Endodermal cell (in vitro differentiated cells): Measurements from ENCODE around the gene NOTCH2. TPM values are rescaled to one million over a fixed set of nuclear protein-coding genes. Genes with fewer than 3 reads are reported as not detected.

Experiments used
- DNase-seq: peaks from one replicate; pipeline ENCODE4 v3.0.0-alpha.2; 2017
- H3K27ac ChIP-seq: 2 replicates; pipeline ENCODE4 v1.5.1; 2013; ENCODE audit warnings: mild to moderate bottlenecking, low read depth, low read length, moderate library complexity
- H3K27me3 ChIP-seq: 2 replicates; pipeline ENCODE4 v1.6.1; 2013; ENCODE audit warnings: mild to moderate bottlenecking, low read length, moderate library complexity; ENCODE audit not compliant: insufficient read depth, control insufficient read depth, poor library complexity, severe bottlenecking
- H3K36me3 ChIP-seq: 2 replicates; pipeline ENCODE4 v1.7.0; 2013; ENCODE audit warnings: mild to moderate bottlenecking, low read length, moderate library complexity; ENCODE audit not compliant: control insufficient read depth, insufficient read depth
- H3K4me1 ChIP-seq: one replicate; pipeline ENCODE4 v1.7.0; 2013; ENCODE audit warnings: low read length; ENCODE audit not compliant: control insufficient read depth, insufficient read depth
- H3K4me3 ChIP-seq: 2 replicates; pipeline ENCODE4 v1.5.1; 2013; ENCODE audit warnings: mild to moderate bottlenecking, low read length, moderate library complexity
- H3K9ac ChIP-seq: 2 replicates; pipeline ENCODE4 v1.6.1; 2013; ENCODE audit warnings: mild to moderate bottlenecking, low read length, moderate library complexity; ENCODE audit not compliant: poor library complexity, severe bottlenecking; ENCODE audit errors: extremely low read depth
- H3K9me3 ChIP-seq: 2 replicates; pipeline ENCODE4 v1.6.1; 2013; ENCODE audit warnings: mild to moderate bottlenecking, low read length, moderate library complexity; ENCODE audit not compliant: control insufficient read depth
- H3K27ac Mint-ChIP-seq: 2 replicates; pipeline ENCODE4 v1.8.0; 2020; ENCODE audit warnings: mixed read lengths
- H3K27me3 Mint-ChIP-seq: 2 replicates; pipeline ENCODE4 v1.8.0; 2021; ENCODE audit warnings: mild to moderate bottlenecking, mixed read lengths; ENCODE audit not compliant: insufficient read depth
- H3K36me3 Mint-ChIP-seq: 2 replicates; pipeline ENCODE4 v1.8.0; 2020; ENCODE audit warnings: low read depth, mixed read lengths
- H3K4me1 Mint-ChIP-seq: 2 replicates; pipeline ENCODE4 v1.8.0; 2020; ENCODE audit warnings: mixed read lengths
- H3K4me3 Mint-ChIP-seq: 2 replicates; pipeline ENCODE4 v1.8.0; 2020; ENCODE audit warnings: mild to moderate bottlenecking, moderate library complexity, mixed read lengths
- H3K9me3 Mint-ChIP-seq: 2 replicates; pipeline ENCODE4 v1.8.0; 2020; ENCODE audit warnings: mild to moderate bottlenecking, mixed read lengths
- CTCF ChIP-seq: fragments of 200-600 bp; sonication (generic); conservative IDR thresholded peaks from 2 replicates; pipeline ENCODE4 v1.5.0; 2021; ENCODE audit warnings: antibody characterized with exemption, mild to moderate bottlenecking
- WGBS, 2 experiments: methylation state at CpG; one replicate each; pipeline versions ENCODE4 v1.1.5 to v1.1.7; 2013; ENCODE audit warnings: missing lambda C conversion rate in 2 of 2, mixed read lengths in 1 of 2; ENCODE audit not compliant: insufficient coverage in 1 of 2, insufficient read length in 1 of 2; 5-methylcytosine and 5-hydroxymethylcytosine counted together
- total RNA-seq, 2 donors: library from RNA; stranded (reverse); fragmentation: NEBNext Ultra II Directional in 1 of 2; extraction: Animal tissue kit (Norgen Biotek cat#: 25700) in 1 of 2; gene quantifications; 2 replicates in 1 of 2; 3 replicates in 1 of 2; pipeline ENCODE4 v1.2.1, GENCODE V29; 2021

NOTCH2 gene
- total RNA-seq, 2 donors from 2014 or later, result 79.0 to 88.3 TPM

DNA sequence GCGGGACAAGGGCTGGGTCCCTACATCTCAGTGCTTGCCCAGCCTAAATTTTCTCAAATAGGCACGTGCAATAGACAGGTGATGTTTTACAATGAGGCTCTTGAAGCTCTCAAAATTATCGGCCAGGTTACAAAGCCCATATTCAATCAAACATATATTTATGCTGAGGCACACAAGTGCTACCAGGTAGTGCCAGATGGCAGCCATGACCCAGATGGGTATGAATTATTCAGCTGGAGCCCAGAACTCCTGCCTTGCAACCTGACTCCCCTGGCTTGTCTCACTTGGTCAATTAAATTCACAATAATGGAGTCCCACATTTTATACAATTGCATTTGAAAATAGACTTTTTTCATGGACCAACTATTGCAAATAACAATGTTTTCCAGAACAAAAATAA, 160.8 kb downstream of the NOTCH2 start:
- Mint-ChIP-seq H3K27me3 (peaks cover 17% of the 10 kb centered on the region), H3K4me1 (peaks cover 16% of the 10 kb centered on the region), H3K27ac (no peak overlapping the region), H3K9me3 (peaks cover 13% of the 10 kb centered on the region), H3K4me3 (no peak overlapping the region), H3K36me3 (no peaks in the 10 kb centered on the region)
- no peak for TF ChIP-seq CTCF
- no peak overlapping the region for H3K27ac ChIP-seq
- peaks cover 9% of the 10 kb centered on the region for H3K36me3 ChIP-seq
- no peak overlapping the region for H3K9ac ChIP-seq
- H3K27me3 ChIP-seq, result no peaks in the 10 kb centered on the region
- no peak for DNase-seq
- no peak overlapping the region for H3K4me3 ChIP-seq
- peaks cover 19% of the 10 kb centered on the region for H3K9me3 ChIP-seq
- 93% methylated on average over 2 to 3 of the region's 3 CpGs for WGBS, 2 experiments
- peaks cover 7% of the 10 kb centered on the region for H3K4me1 ChIP-seq

DNA sequence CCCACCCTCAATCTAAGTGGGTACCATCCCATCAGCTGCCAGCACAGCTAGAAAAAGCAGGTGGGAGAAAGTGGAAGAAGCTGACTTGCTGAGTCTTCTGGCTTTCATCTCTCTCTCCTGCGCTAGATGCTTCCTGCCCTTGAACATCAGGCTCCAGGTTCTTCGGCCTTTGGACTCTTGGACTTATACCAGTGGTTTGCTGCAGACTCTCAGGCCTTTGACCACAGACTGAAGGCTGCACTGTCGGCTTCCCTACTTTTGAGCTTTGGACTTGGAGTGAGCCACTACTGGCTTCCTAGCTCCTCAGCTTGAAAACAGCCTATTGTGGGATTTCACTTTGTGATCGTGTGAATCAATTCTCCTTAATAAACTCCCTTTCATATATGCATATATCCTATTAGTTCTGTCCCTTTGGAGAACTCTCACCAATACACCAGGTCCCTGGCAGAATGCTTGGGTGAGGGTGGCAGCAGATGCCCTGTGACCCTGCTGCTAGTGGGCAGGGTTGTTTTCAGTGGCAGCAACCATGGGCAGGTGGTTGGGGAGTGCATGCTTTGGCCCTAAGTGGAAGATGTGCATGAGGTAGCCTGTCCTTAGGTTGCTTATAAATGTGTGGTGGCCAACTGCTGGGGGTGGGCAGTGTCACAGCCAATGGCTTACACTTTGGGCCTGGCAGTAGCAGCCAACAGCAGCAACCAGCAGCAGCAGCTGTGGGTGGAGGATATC, 162.4 kb downstream of the NOTCH2 start:
- H3K27ac Mint-ChIP-seq, result no peak overlapping the region
- peaks cover 17% of the 10 kb centered on the region for H3K27me3 Mint-ChIP-seq
- H3K27ac ChIP-seq, result no peak overlapping the region
- H3K4me1 ChIP-seq, result peaks cover 7% of the 10 kb centered on the region
- TF ChIP-seq CTCF, result no peak
- WGBS, 2 experiments, result 94 to 95% methylated on average over 3 to 4 of the region's 4 CpGs
- H3K9me3 ChIP-seq, result peaks cover 19% of the 10 kb centered on the region
- no peak for DNase-seq
- H3K4me3 ChIP-seq, result no peak overlapping the region
- no peak overlapping the region for H3K9ac ChIP-seq
- H3K27me3 ChIP-seq, result no peaks in the 10 kb centered on the region
- H3K36me3 ChIP-seq, result peaks cover under 1% of the 10 kb centered on the region
- no peaks in the 10 kb centered on the region for H3K36me3 Mint-ChIP-seq
- H3K4me1 Mint-ChIP-seq, result peaks cover 16% of the 10 kb centered on the region
- H3K4me3 Mint-ChIP-seq, result no peak overlapping the region
- H3K9me3 Mint-ChIP-seq, result peaks cover 13% of the 10 kb centered on the region

GRCh38 chr1:119903443-119903835, 166.0 kb downstream of the NOTCH2 start:
- no peak overlapping the region for H3K27ac Mint-ChIP-seq
- no peak overlapping the region for H3K4me3 ChIP-seq
- H3K4me3 Mint-ChIP-seq, result no peak overlapping the region
- no peaks in the 10 kb centered on the region for H3K36me3 ChIP-seq
- no peak overlapping the region for H3K9ac ChIP-seq
- H3K4me1 ChIP-seq, result no peaks in the 10 kb centered on the region
- H3K9me3 ChIP-seq, result peaks cover 19% of the 10 kb centered on the region
- H3K4me1 Mint-ChIP-seq, result no peaks in the 10 kb centered on the region
- TF ChIP-seq CTCF, result no peak
- no peaks in the 10 kb centered on the region for H3K36me3 Mint-ChIP-seq
- H3K27me3 ChIP-seq, result peaks cover 5% of the 10 kb centered on the region
- no peak overlapping the region for H3K27ac ChIP-seq
- no peak for DNase-seq
- peaks cover 17% of the 10 kb centered on the region for H3K27me3 Mint-ChIP-seq
- peaks cover 13% of the 10 kb centered on the region for H3K9me3 Mint-ChIP-seq
